ENCODE data around the gene IL1RAPL2. TPM values are rescaled to one million over a fixed set of nuclear protein-coding genes. Genes with fewer than 3 reads are reported as not detected.

IL1RAPL2 gene
- polyA plus RNA-seq, 3 donors, result not detected

DNA sequence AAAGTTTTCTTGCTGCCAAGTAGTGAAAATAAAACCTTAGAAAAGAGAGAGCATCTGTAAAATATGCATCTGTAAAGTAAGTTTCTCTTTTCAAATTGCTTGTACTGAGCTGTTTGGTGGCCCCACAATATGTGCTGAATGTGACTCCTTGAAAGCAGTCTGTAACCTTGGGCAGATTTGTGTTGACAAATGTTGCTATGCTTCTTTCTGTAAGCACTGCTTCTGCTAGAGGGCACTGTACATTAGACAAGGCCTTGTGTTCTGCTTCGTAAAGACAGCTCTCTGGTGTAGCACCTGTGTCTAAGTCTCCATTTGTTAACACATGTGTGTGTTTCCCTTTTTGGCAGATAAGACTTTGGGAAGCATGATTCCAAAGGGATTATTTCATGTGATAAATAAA is 1199.7 kb downstream of the IL1RAPL2 start:
- no peak overlapping the region for H2AFZ ChIP-seq (ENCODE audit: insufficient read depth, low read depth, low read length, poor library complexity, severe bottlenecking)
- no peaks in the 10 kb centered on the region for H3K36me3 Mint-ChIP-seq
- no peak overlapping the region for H3K27ac Mint-ChIP-seq
- WGBS (ENCODE audit: insufficient coverage), result no CpG with 5 or more reads among the region's 1 CpG
- H3K9me3 Mint-ChIP-seq, result peaks cover 0 to 1% (median 0%) of the 10 kb centered on the region in 7 donors
- no peak for TF ChIP-seq CTCF (IDR thresholded peaks at IDR 0.05)
- no peak for DNase-seq
- peaks cover 0 to 7% (median 0%) of the 10 kb centered on the region in 3 donors for H3K27me3 Mint-ChIP-seq (ENCODE audit: low read depth in 3 of 3)
- H4K20me1 ChIP-seq (ENCODE audit: insufficient read depth, low read length), result no peaks in the 10 kb centered on the region
- no peak overlapping the region for H3K27ac ChIP-seq (ENCODE audit: low read depth in 1 of 2, low read length in 2 of 2)
- intact Hi-C loops (cut with micrococcal nuclease), result no loop called here
- no peak overlapping the region for H3K4me3 Mint-ChIP-seq
- no peak overlapping the region for H3K4me3 ChIP-seq (replicated peaks in 1 of 3; ENCODE audit: low read depth in 2 of 3, low read length in 3 of 3)
- no peak overlapping the region for H3K4me2 ChIP-seq (replicated peaks; ENCODE audit: extremely low read depth, low read length, poor library complexity, severe bottlenecking)
- H3K9me3 ChIP-seq (replicated peaks in 1 of 2; ENCODE audit: control insufficient read depth in 1 of 2, insufficient read depth in 1 of 2, low read length in 2 of 2), result no peaks in the 10 kb centered on the region
- H3K79me2 ChIP-seq (ENCODE audit: insufficient read depth, low read length), result no peaks in the 10 kb centered on the region
- H3K27me3 ChIP-seq (ENCODE audit: control insufficient read depth in 2 of 2, insufficient read depth in 2 of 2, low read length in 2 of 2), result no peaks in the 10 kb centered on the region
- no peaks in the 10 kb centered on the region for H3K4me1 Mint-ChIP-seq
- H3K4me1 ChIP-seq (ENCODE audit: control insufficient read depth in 1 of 2, insufficient read depth in 2 of 2, low read length in 2 of 2), result no peaks in the 10 kb centered on the region
- H3K36me3 ChIP-seq (replicated peaks in 1 of 2; ENCODE audit: control insufficient read depth in 1 of 2, insufficient read depth in 2 of 2, low read length in 2 of 2), result no peaks in the 10 kb centered on the region
- H3K9ac ChIP-seq (ENCODE audit: insufficient read depth, low read length, poor library complexity, severe bottlenecking), result no peak overlapping the region

- Histone ChIP-seq H3K4me1 (ENCODE audit: control insufficient read depth in 1 of 2, insufficient read depth in 2 of 2, low read length in 2 of 2) (no peaks in the 10 kb centered on the region), H3K36me3 (replicated peaks in 1 of 2; ENCODE audit: control insufficient read depth in 1 of 2, insufficient read depth in 2 of 2, low read length in 2 of 2) (no peaks in the 10 kb centered on the region), H4K20me1 (ENCODE audit: insufficient read depth, low read length) (no peaks in the 10 kb centered on the region), H3K4me2 (replicated peaks; ENCODE audit: extremely low read depth, low read length, poor library complexity, severe bottlenecking) (no peak overlapping the region), H3K9me3 (replicated peaks in 1 of 2; ENCODE audit: control insufficient read depth in 1 of 2, insufficient read depth in 1 of 2, low read length in 2 of 2) (no peaks in the 10 kb centered on the region), H3K79me2 (ENCODE audit: insufficient read depth, low read length) (no peaks in the 10 kb centered on the region), H2AFZ (ENCODE audit: insufficient read depth, low read depth, low read length, poor library complexity, severe bottlenecking) (no peak overlapping the region), H3K27me3 (ENCODE audit: control insufficient read depth in 2 of 2, insufficient read depth in 2 of 2, low read length in 2 of 2) (no peaks in the 10 kb centered on the region), H3K27ac (ENCODE audit: low read depth in 1 of 2, low read length in 2 of 2) (no peak overlapping the region), H3K4me3 (replicated peaks in 1 of 3; ENCODE audit: low read depth in 2 of 3, low read length in 3 of 3) (no peak overlapping the region), H3K9ac (ENCODE audit: insufficient read depth, low read length, poor library complexity, severe bottlenecking) (no peak overlapping the region)
- DNase-seq, result no peak
- no peak for TF ChIP-seq CTCF (IDR thresholded peaks at IDR 0.05)
- intact Hi-C loops (cut with micrococcal nuclease), result no loop called here
- no peaks in the 10 kb centered on the region for H3K4me1 Mint-ChIP-seq
- no peaks in the 10 kb centered on the region for H3K36me3 Mint-ChIP-seq
- peaks cover 0 to 5% (median 1%) of the 10 kb centered on the region in 3 donors for H3K27me3 Mint-ChIP-seq (ENCODE audit: low read depth in 3 of 3)
- no peak overlapping the region for H3K4me3 Mint-ChIP-seq
- H3K9me3 Mint-ChIP-seq, result peaks cover 0 to 3% (median 0%) of the 10 kb centered on the region in 7 donors
- H3K27ac Mint-ChIP-seq, result no peak overlapping the region
Measured at GRCh38 chrX:105773801-105774200, 1207.8 kb downstream of the IL1RAPL2 start.
